ENCODE data around the gene MAS1. TPM values are rescaled to one million over a fixed set of nuclear protein-coding genes. Genes with fewer than 3 reads are reported as not detected.

MAS1 gene
- polyA plus RNA-seq, 1 experiment, result not detected

DNA sequence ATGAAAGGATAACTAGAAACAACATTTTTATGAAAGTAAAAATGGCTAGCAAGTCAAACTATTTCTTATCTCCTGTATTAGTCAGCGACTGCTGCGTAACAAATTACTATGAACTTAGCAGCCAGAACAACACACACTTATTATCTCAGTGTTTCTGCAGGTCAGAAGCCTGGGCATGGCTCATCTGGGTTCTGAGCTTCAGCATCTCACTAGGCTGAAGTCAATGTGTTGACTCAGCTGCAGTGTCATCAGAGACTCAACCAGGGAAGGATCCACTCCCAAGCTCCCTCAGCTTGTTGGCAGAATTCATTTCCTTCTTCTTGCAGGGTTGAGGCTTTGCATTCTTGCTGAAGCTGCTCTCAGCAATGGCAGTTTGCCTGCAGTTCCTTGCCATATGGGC lies 44.8 kb downstream of the MAS1 start:
- Histone ChIP-seq H3K27me3 (ENCODE audit: control insufficient read depth, insufficient read depth, low read length) (no peaks in the 10 kb centered on the region), H3K36me3 (ENCODE audit: control insufficient read depth, insufficient read depth, low read length) (no peaks in the 10 kb centered on the region), H3K4me3 (ENCODE audit: low read depth, low read length) (no peak overlapping the region)
- ChIA-PET POLR2A (no interaction called here), CTCF (interaction anchor here (1.0 to 1.1 kb wide), 2 partner anchors 9 to 244 kb away, joined by 3 to 4 read pairs; no protein-coding TSS in a partner anchor)
- no peak for DNase-seq (ENCODE audit: low read depth)
- TF ChIP-seq CTCF (IDR thresholded peaks at IDR 0.05; ENCODE audit: insufficient read depth, low read depth, low read length), result no peak

GRCh38 chr6:159939591-159940016 lies 48.8 kb downstream of the MAS1 start:
- H3K27me3 ChIP-seq (ENCODE audit: control insufficient read depth, insufficient read depth, low read length), result no peaks in the 10 kb centered on the region
- no peak for DNase-seq (ENCODE audit: low read depth)
- ChIA-PET CTCF (interaction anchor here (6.8 kb wide), 1 partner anchor 74 kb away, joined by 95 read pairs; no protein-coding TSS in a partner anchor), POLR2A (no interaction called here)
- no peak overlapping the region for H3K4me3 ChIP-seq (ENCODE audit: low read depth, low read length)
- H3K36me3 ChIP-seq (ENCODE audit: control insufficient read depth, insufficient read depth, low read length), result no peaks in the 10 kb centered on the region
- TF ChIP-seq CTCF (IDR thresholded peaks at IDR 0.05; ENCODE audit: insufficient read depth, low read depth, low read length), result no peak

Other genes with a start within 250 kb of the MAS1 start
- 39.4 and 42.1 TPM in 2 replicates for gene SOD2, start 197.7 kb upstream of the MAS1 start, polyA plus RNA-seq (2011; rRNA removed)
- gene WTAP, start 163.5 kb upstream of the MAS1 start, polyA plus RNA-seq (2011; rRNA removed), result 10.0 and 23.3 TPM in 2 replicates
- gene ACAT2, start 128.9 kb upstream of the MAS1 start, polyA plus RNA-seq (2011; rRNA removed), result 12.5 and 16.0 TPM in 2 replicates
- 107 and 144 TPM in 2 replicates for gene TCP1, start 101.4 kb upstream of the MAS1 start, polyA plus RNA-seq (2011; rRNA removed)
- 83.6 and 109 TPM in 2 replicates for gene MRPL18, start 100.5 kb upstream of the MAS1 start, polyA plus RNA-seq (2011; rRNA removed)
- gene PNLDC1, start 90.7 kb upstream of the MAS1 start, polyA plus RNA-seq (2011; rRNA removed), result not detected in 2 replicates
- 27.1 and 39.4 TPM in 2 replicates for gene IGF2R, start 78.1 kb downstream of the MAS1 start, polyA plus RNA-seq (2011; rRNA removed)
- 0.11 and 0.38 TPM in 2 replicates for gene SLC22A1, start 230.8 kb downstream of the MAS1 start, polyA plus RNA-seq (2011; rRNA removed)